ENCODE results near the gene TBC1D5.
"Not testable (repeated sequence)": the region's sequence is repeated elsewhere in the genome, so short reads cannot be mapped to it uniquely, and the experiment has no call there.

Gene TBC1D5

GRCh38 chr3:17392516-17392915 lies 349.9 kb downstream of the TBC1D5 start:
- DNase-seq, result not testable (repeated sequence)

- DNase-seq, result no peak
Observed at GRCh38 chr3:17390785-17391184, 351.6 kb downstream of the TBC1D5 start.

- DNase-seq, result no peak
Observed at GRCh38 chr3:17387108-17387507, 355.3 kb downstream of the TBC1D5 start.

GRCh38 chr3:17386432-17386831 lies 356.0 kb downstream of the TBC1D5 start:
- DNase-seq, result no peak

- no peak for DNase-seq
Observed at GRCh38 chr3:17384567-17385296, 357.7 kb downstream of the TBC1D5 start.

GRCh38 chr3:17373304-17373703 lies 369.1 kb downstream of the TBC1D5 start:
- DNase-seq, result no peak

GRCh38 chr3:17372362-17373210 lies 369.8 kb downstream of the TBC1D5 start:
- no peak for DNase-seq

GRCh38 chr3:17369973-17370372 lies 372.5 kb downstream of the TBC1D5 start:
- DNase-seq, result no peak

GRCh38 chr3:17367171-17367570 lies 375.3 kb downstream of the TBC1D5 start:
- no peak for DNase-seq

- no peak for DNase-seq
Observed at GRCh38 chr3:17360991-17361390, 381.4 kb downstream of the TBC1D5 start.

- no peak for DNase-seq
Observed at GRCh38 chr3:17359911-17360310, 382.5 kb downstream of the TBC1D5 start.

- DNase-seq, result no peak
Observed at GRCh38 chr3:17357035-17357710, 385.3 kb downstream of the TBC1D5 start.

GRCh38 chr3:17356585-17356984 lies 385.8 kb downstream of the TBC1D5 start:
- DNase-seq, result no peak

GRCh38 chr3:17355591-17355990 lies 386.8 kb downstream of the TBC1D5 start:
- no peak for DNase-seq

- DNase-seq, result no peak
Observed at GRCh38 chr3:17354341-17354740, 388.1 kb downstream of the TBC1D5 start.

- no peak for DNase-seq
Observed at GRCh38 chr3:17352620-17353019, 389.8 kb downstream of the TBC1D5 start.

- DNase-seq, result not testable (repeated sequence)
Observed at GRCh38 chr3:17351193-17351592, 391.2 kb downstream of the TBC1D5 start.

GRCh38 chr3:17349093-17349492 lies 393.3 kb downstream of the TBC1D5 start:
- DNase-seq, result no peak

- no peak for DNase-seq
Observed at GRCh38 chr3:17342119-17342518, 400.3 kb downstream of the TBC1D5 start.

- no peak for DNase-seq
Observed at GRCh38 chr3:17340693-17341092, 401.7 kb downstream of the TBC1D5 start.

- no peak for DNase-seq
Observed at GRCh38 chr3:17340261-17340660, 402.2 kb downstream of the TBC1D5 start.

GRCh38 chr3:17339132-17339575 lies 403.3 kb downstream of the TBC1D5 start:
- no peak for DNase-seq

- no peak for DNase-seq
Observed at GRCh38 chr3:17336291-17336690, 406.1 kb downstream of the TBC1D5 start.

- no peak for DNase-seq
Observed at GRCh38 chr3:17333893-17334292, 408.5 kb downstream of the TBC1D5 start.

All from SW 1271 (cell line).